Stimulated activated naive CD8-positive, alpha-beta T cell treated with anti-CD3 and anti-CD28 coated beads, Interleukin-15, Interleukin-2, amounts not matched to agents 100 U/mL and 50 U/mL, for 24 hours (primary cell): ENCODE data around the gene UNC45A.

Source experiments
- ATAC-seq: fragments of 150-1000 bp; cut with Tn5 transposase; one replicate; pipeline ENCODE4 v1.10.0; 2021
- DNase-seq: peaks from one replicate; pipeline ENCODE4 v3.0.0; 2021

Gene UNC45A

DNA sequence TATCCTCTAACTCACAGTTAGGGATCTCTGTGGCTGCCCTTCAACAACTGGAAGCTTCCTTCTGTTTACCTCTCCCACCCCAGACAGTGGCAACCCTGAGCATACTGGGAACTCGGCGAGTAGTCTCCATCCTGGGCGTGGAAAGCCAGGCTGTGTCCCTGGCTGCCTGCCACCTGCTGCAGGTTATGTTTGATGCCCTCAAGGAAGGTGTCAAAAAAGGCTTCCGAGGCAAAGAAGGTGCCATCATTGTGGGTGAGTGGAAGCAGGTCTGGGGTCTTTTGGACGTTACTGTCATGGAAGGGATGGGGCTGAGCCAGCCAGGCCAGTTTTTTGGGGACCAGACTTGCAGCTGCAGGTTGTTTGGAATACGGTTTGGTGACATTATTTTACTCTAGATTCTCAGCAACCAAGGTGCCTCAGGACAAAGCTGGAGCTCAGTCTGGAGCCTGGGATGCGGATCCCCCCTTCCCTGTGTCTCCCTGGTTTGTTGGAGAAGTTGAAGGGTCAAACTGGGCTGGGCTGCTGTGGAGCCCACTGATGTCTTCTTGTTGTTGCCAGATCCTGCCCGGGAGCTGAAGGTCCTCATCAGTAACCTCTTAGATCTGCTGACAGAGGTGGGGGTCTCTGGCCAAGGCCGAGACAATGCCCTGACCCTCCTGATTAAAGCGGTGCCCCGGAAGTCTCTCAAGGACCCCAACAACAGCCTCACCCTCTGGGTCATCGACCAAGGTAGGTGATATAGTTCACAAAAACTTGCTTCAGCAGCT lies 7.5 kb downstream of the UNC45A start:
- no peak for DNase-seq
- no peak for ATAC-seq

DNA sequence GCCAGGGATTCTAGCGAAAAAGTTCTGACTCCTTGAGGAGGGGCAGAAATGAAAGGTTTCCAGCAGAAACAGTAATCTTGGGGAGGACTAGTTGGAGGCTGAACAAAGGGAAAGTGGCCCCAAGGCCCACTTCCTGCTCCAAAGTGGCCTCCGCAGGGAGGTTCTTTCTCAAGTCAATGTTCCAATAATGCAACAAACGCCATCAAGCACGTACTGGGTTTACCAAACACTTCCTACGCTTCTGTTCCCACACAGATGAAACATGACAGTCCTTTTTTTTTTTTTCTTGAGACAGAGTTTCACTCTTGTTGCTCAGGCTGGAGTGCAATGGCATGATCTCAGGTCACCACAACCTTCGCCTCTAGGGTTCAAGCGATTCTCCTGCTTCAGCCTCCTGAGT lies 10.0 kb downstream of the UNC45A start:
- no peak for DNase-seq
- no peak for ATAC-seq

DNA sequence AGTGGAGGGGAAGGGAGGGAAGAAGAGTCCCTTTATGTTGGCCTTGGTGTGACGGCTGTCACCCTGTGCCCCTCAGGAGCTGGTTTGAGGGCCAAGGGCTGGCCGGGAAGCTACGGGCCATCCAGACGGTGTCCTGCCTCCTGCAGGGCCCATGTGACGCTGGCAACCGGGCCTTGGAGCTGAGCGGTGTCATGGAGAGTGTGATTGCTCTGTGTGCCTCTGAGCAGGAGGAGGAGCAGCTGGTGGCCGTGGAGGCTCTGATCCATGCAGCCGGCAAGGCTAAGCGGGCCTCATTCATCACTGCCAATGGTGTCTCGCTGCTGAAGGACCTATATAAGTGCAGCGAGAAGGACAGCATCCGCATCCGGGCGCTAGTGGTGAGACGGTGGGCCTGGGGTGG lies 11.5 kb downstream of the UNC45A start:
- DNase-seq (no peak), ATAC-seq (no peak)

- DNase-seq = no peak
Measured at GRCh38 chr15:90946941-90947576, 12.0 kb downstream of the UNC45A start.

GRCh38 chr15:90947577-90948357 lies 12.7 kb downstream of the UNC45A start:
- DNase-seq (no peak), ATAC-seq (no peak)

More at GRCh38 chr15:90946941-90947576, 12.0 kb downstream of the UNC45A start:
- ATAC-seq = no peak

DNA sequence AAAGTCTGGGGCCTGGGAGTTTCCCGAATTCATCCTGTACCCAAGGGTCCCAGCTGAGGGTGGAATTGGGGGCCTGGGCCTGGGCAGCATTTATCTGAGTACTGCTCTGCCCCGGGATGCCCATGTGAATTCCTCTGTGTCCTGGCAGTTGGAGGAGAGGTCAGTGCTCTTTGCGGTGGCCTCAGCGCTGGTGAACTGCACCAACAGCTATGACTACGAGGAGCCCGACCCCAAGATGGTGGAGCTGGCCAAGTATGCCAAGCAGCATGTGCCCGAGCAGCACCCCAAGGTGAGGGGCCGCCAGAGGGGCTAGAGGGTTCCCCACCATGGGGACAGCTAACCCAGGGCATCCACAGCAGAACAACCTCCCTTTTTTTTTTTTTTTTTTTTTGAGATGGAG lies 13.4 kb downstream of the UNC45A start:
- DNase-seq (no peak), ATAC-seq (no peak)

DNA sequence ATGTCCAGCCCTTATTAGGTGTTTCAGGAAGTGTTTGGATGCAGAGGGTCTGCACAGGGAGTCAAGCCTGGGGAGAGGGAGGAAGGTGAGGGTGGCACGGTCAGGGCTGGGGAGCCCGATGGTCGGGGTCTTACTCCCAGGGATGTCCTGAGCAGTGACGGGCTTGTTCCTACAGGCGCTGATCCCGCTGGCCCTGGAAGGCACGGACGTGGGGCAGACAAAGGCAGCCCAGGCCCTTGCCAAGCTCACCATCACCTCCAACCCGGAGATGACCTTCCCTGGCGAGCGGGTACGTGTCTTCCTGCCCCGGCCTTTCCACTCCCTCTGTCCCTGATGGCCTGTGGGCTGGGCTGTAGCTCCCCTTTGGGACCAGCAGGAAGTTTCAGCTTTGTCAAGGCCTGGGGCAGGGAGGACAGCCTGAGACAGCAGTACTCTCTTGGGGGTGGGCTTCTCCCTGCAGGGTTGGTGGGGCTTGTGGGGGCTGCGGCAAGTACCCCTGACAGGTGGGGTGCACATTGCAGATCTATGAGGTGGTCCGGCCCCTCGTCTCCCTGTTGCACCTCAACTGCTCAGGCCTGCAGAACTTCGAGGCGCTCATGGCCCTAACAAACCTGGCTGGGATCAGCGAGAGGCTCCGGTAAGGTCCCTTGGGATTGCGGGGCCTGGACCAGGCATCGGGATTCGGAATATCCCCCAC lies 15.0 kb downstream of the UNC45A start:
- ATAC-seq (no peak), DNase-seq (no peak)

GRCh38 chr15:90950676-90951075 lies 15.6 kb downstream of the UNC45A start:
- no peak for ATAC-seq

DNA sequence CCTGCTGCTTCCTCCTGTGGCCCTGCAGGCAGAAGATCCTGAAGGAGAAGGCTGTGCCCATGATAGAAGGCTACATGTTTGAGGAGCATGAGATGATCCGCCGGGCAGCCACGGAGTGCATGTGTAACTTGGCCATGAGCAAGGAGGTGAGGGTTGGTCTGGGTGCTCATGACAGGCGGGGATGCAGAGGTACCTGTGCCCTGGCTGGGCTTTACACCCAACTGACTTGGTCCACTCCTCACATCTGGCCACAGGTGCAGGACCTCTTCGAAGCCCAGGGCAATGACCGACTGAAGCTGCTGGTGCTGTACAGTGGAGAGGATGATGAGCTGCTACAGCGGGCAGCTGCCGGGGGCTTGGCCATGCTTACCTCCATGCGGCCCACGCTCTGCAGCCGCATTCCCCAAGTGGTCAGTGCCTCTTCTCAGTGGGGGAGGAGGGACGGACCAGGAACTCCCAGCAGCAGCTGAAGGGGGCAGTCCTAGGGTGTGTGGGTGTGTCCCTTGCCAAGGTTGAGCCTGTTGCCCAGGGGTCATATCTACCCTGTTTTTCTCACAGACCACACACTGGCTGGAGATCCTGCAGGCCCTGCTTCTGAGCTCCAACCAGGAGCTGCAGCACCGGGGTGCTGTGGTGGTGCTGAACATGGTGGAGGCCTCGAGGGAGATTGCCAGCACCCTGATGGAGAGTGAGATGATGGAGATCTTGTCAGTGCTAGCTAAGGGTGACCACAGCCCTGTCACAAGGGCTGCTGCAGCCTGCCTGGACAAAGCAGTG lies 18.0 kb downstream of the UNC45A start:
- no peak for ATAC-seq

More at GRCh38 chr15:90950676-90951075, 15.6 kb downstream of the UNC45A start:
- DNase-seq = no peak

GRCh38 chr15:90953947-90954711 lies 19.0 kb downstream of the UNC45A start:
- DNase-seq (no peak), ATAC-seq (no peak)

More for the DNA sequence above, 18.0 kb downstream of the UNC45A start:
- DNase-seq = no peak

DNA sequence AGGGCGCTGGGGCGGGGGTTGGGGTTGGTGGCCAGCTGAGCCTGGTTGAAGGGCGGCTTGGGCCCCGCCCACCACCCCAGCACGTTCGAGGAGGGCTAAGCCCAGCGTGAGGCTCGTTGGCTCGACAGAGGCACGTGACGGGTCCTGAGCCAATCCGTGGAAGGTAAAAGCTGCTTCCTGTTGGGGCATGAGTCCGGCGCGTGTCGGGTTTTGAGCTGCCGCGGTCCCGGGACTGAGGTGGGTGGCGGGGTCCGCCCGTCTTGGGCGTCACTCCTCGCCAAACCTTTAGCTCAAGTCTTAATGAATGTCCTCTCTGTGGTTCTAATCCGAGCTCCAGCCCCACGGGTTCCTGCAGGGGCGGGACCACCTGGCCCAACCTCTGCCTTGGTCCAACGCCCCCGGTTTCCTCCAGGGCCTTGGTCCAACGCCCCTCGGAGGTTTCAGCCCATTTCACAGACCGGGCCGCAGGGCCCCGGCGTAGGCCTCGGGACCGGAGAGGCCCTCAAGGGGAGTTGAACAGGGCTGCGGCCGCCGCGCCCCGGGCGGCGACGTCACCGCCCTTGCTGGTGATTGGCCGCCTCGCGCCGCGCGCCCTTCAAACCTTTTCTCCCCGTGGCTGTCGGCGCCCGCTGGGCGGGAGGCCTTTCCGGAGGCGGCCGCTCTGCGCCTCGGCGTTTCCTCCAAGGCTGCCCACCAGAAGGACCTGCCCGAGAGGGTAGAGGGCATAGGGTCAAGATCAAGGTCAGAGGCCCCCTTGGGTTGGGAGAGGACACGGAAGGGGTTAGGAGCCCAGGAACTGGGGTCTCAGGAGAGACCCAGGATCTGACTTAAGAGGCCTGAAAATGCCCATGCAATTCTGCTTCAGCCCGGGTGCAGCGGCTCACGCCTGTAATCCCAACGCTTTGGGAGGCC lies 19.9 kb downstream of the UNC45A start, which contains the start of gene RCCD1:
TSS of gene RCCD1 (plus strand) at position 173 of the 912 bp plus-strand sequence. CDS start 1,851 bp downstream, outside the sequence.
- DNase-seq = peak; percentile 92
- peak; percentile 95 for ATAC-seq

- ATAC-seq (no peak), DNase-seq (no peak)
Measured at GRCh38 chr15:90955624-90956273, 20.7 kb downstream of the UNC45A start.

- ATAC-seq (no peak), DNase-seq (peak; percentile 85)
Measured at GRCh38 chr15:90956274-90957030, 21.4 kb downstream of the UNC45A start.

DNA sequence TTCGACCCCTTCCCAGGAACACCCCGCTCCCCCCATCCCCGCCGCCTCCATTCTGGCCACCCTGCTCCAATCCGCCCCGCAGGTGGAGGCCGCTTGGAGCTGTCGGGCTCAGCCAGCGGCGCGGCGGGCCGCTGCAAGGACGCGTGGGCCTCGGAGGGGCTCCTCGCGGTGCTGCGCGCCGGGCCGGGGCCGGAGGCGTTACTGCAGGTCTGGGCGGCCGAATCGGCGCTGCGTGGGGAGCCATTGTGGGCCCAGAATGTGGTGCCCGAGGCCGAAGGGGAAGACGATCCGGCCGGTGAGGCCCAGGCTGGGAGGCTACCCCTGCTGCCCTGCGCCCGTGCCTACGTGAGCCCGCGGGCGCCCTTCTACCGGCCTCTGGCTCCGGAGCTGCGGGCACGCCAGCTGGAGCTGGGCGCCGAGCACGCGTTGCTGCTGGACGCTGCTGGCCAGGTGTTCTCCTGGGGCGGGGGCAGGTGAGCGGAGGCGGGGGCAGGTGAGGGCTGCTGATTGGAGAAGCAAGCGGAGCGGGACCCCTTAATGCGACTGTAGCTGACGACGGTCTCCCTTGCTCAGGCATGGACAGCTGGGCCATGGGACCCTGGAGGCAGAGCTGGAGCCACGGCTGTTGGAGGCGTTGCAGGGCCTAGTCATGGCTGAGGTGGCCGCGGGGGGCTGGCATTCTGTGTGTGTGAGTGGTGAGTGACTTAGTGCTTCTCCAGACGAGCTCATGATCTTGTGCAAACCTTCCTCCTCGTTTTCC lies 22.1 kb downstream of the UNC45A start:
- no peak for ATAC-seq
- DNase-seq = no peak

- DNase-seq = no peak
- ATAC-seq = no peak
Measured at GRCh38 chr15:90957791-90958190, 22.7 kb downstream of the UNC45A start.

DNA sequence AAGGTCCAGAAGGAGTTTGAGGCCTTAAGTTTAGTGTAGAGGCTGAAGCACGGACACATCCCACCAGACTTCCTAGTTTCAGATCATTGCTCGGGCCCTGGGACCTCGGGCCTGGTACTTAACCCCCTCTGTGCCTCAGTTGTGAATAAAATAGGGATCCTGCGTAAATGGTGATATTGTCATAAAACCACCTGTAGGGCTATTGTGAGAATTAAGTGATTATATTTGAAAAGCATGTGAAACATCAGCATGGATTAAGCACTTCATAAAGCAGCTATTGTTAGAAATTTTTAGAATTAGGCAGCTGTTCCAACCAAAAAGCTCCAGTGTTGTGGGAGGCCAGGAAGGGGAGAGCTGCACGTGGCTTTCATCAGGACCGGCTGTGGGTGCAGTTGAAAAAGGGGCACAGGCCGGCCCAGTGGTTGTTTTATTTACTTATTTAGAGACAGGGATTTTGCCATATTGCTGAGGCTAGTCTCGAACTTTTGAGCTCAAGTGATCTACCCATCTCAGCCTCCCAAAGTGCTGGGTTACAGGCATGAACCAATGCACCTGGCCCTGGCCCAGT lies 24.0 kb downstream of the UNC45A start:
- ATAC-seq (no peak), DNase-seq (no peak)

- DNase-seq (no peak), ATAC-seq (no peak)
Measured at GRCh38 chr15:90959894-90960293, 24.8 kb downstream of the UNC45A start.
